ENCODE measurements around the gene DNAJA1.

DNA sequence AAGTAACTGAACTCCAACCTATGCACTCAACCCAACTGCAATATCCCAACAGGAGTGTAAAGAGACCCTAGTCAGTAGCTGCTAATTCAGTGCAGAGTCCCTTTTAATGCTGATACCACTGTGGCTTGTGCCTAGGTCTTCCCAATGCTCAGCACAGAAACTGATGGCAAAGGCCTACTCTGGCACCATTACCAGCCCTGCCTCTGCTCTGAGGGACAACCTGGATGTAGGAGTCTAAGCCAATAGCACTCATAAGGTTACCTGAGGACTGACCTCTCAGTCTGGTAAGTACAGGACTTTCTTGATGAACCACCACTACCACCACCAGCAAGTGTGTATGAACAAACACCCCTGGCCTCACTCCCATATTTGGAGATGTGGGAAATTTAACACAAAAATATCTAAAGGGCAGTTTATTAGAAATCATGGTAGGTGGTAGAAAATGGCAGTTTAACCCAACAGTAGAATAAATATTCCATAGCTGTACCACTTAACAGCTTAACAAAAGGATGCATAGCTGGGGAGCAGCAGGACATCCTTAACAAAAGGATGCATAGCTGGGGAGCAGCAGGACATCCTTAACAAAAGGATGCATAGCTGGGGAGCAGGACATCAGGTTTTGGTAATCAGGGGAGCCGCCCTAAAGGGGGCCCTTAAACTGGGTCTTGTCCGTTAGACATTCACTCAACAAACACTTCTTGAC, 11.0 kb upstream of the DNAJA1 start:
- TF ChIP-seq, protein P1, sequence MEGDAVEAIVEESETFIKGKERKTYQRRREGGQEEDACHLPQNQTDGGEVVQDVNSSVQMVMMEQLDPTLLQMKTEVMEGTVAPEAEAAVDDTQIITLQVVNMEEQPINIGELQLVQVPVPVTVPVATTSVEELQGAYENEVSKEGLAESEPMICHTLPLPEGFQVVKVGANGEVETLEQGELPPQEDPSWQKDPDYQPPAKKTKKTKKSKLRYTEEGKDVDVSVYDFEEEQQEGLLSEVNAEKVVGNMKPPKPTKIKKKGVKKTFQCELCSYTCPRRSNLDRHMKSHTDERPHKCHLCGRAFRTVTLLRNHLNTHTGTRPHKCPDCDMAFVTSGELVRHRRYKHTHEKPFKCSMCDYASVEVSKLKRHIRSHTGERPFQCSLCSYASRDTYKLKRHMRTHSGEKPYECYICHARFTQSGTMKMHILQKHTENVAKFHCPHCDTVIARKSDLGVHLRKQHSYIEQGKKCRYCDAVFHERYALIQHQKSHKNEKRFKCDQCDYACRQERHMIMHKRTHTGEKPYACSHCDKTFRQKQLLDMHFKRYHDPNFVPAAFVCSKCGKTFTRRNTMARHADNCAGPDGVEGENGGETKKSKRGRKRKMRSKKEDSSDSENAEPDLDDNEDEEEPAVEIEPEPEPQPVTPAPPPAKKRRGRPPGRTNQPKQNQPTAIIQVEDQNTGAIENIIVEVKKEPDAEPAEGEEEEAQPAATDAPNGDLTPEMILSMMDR (IDR thresholded peaks at IDR 0.05 in 2 of 3, conservative IDR thresholded peaks at IDR 0.05 in 1 of 3; ENCODE audit: borderline replicate concordance in 1 of 3, insufficient read depth in 1 of 3, low read depth in 2 of 3, low read length in 2 of 3): no peak
- TF ChIP-seq, protein P2, sequence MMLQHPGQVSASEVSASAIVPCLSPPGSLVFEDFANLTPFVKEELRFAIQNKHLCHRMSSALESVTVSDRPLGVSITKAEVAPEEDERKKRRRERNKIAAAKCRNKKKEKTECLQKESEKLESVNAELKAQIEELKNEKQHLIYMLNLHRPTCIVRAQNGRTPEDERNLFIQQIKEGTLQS (IDR thresholded peaks at IDR 0.05): no peak
- TF ChIP-seq JUND (IDR thresholded peaks at IDR 0.05): no peak
- TF ChIP-seq EZH2 (IDR thresholded peaks at IDR 0.05): no peak
- TF ChIP-seq POLR2AphosphoS5 (IDR thresholded peaks at IDR 0.05; ENCODE audit: low read depth, low read length): no peak
- TF ChIP-seq CBX3 (IDR thresholded peaks at IDR 0.05; ENCODE audit: low read depth): no peak
- no peak for TF ChIP-seq FOSL1 (IDR thresholded peaks at IDR 0.05; ENCODE audit: low read depth)
- TF ChIP-seq, protein P3, sequence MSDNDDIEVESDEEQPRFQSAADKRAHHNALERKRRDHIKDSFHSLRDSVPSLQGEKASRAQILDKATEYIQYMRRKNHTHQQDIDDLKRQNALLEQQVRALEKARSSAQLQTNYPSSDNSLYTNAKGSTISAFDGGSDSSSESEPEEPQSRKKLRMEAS (IDR thresholded peaks at IDR 0.05): no peak
